SK-N-SH treated with all-trans-retinoic acid at 6 μM for 48 hours (cell line): ENCODE data around the gene GLYATL1.

ENCODE experiments used
- ATAC-seq: fragments of 200-7000 bp; cut with Tn5 transposase; 3 replicates; pipeline ENCODE4 v1.9.1; 2020; ENCODE audit warnings: mild to moderate bottlenecking, moderate library complexity
- ARNTL ChIP-seq: fragments of 450-650 bp; formaldehyde crosslinking; IDR thresholded peaks from 2 replicates; pipeline ENCODE4 v1.5.0; 2020; ENCODE audit warnings: low read depth, mild to moderate bottlenecking, moderate library complexity, borderline replicate concordance
- BACH2 ChIP-seq: fragments of 250-450 bp; sonication (Bioruptor Pico); IDR thresholded peaks from 2 replicates; pipeline ENCODE4 v1.9.0; 2021; ENCODE audit warnings: mild to moderate bottlenecking, borderline replicate concordance
- CSDC2 ChIP-seq: fragments of 250-450 bp; sonication (Bioruptor Pico); IDR thresholded peaks from 2 replicates; pipeline ENCODE4 v1.5.0; 2020; ENCODE audit warnings: mild to moderate bottlenecking, moderate library complexity
- GLIS3 ChIP-seq: fragments of 250-450 bp; sonication (Bioruptor Pico); IDR thresholded peaks from 2 replicates; pipeline ENCODE4 v1.5.0; 2020; ENCODE audit warnings: mild to moderate bottlenecking, moderate library complexity
- ISL1 ChIP-seq: fragments of 250-450 bp; sonication (Bioruptor Pico); IDR thresholded peaks from 2 replicates; pipeline ENCODE4 v2.1.2; 2022; ENCODE audit warnings: mild to moderate bottlenecking, moderate library complexity
- OSR1 ChIP-seq: fragments of 250-450 bp; sonication (Bioruptor Pico); IDR thresholded peaks from 2 replicates; pipeline ENCODE4 v1.8.0; 2022; ENCODE audit warnings: moderate library complexity, mild to moderate bottlenecking, inconsistent platforms
- PPARA ChIP-seq: fragments of 250-450 bp; sonication (Bioruptor Pico); IDR thresholded peaks from 2 replicates; pipeline ENCODE4 v1.5.0; 2020; ENCODE audit warnings: mild to moderate bottlenecking, borderline replicate concordance
- TCF4 ChIP-seq: fragments of 250-450 bp; sonication (Bioruptor Pico); IDR thresholded peaks from 2 replicates; pipeline ENCODE4 v1.8.0; 2021; ENCODE audit warnings: mild to moderate bottlenecking, moderate library complexity, borderline replicate concordance
- TOX ChIP-seq: fragments of 250-450 bp; sonication (Bioruptor Pico); IDR thresholded peaks from 2 replicates; pipeline ENCODE4 v1.8.0; 2021; ENCODE audit warnings: mild to moderate bottlenecking, moderate library complexity, borderline replicate concordance
- ZFP3 ChIP-seq: fragments of 250-450 bp; sonication (Bioruptor Pico); IDR thresholded peaks from 2 replicates; pipeline ENCODE4 v1.5.0; 2020; ENCODE audit warnings: mild to moderate bottlenecking, moderate library complexity
- ZFP30 ChIP-seq: fragments of 450-650 bp; formaldehyde crosslinking; IDR thresholded peaks from 2 replicates; pipeline ENCODE4 v1.5.0; 2022; ENCODE audit warnings: mild to moderate bottlenecking, moderate library complexity
- ZNF565 ChIP-seq: fragments of 450-650 bp; formaldehyde crosslinking; conservative IDR thresholded peaks from 2 replicates; pipeline ENCODE4 v1.5.0; 2020; ENCODE audit warnings: low read depth, mild to moderate bottlenecking, moderate library complexity
- ZNF70 ChIP-seq: fragments of 450-650 bp; formaldehyde crosslinking; IDR thresholded peaks from 2 replicates; pipeline ENCODE4 v1.5.0; 2020; ENCODE audit warnings: mild to moderate bottlenecking, moderate library complexity
- ZNF8 ChIP-seq: fragments of 450-650 bp; formaldehyde crosslinking; IDR thresholded peaks from 2 replicates; pipeline ENCODE4 v1.5.0; 2020; ENCODE audit warnings: mild to moderate bottlenecking, moderate library complexity
- TF ChIP-seq, protein P1 (sequence below): fragments of 250-450 bp; sonication (Bioruptor Pico); IDR thresholded peaks from 2 replicates; pipeline ENCODE4 v1.5.1; 2021; ENCODE audit warnings: mild to moderate bottlenecking, moderate library complexity
- TF ChIP-seq, protein P2 (sequence below): fragments of 250-450 bp; sonication (Bioruptor Pico); IDR thresholded peaks from 2 replicates; pipeline ENCODE4 v1.8.0; 2020; ENCODE audit warnings: mild to moderate bottlenecking, moderate library complexity, borderline replicate concordance
- TF ChIP-seq, protein P3 (sequence below): fragments of 250-450 bp; sonication (Bioruptor Pico); IDR thresholded peaks from 2 replicates; pipeline ENCODE4 v1.5.0; 2020; ENCODE audit warnings: mild to moderate bottlenecking, moderate library complexity
- TF ChIP-seq, protein P4 (sequence below): fragments of 250-450 bp; sonication (Bioruptor Pico); IDR thresholded peaks from 2 replicates; pipeline ENCODE4 v1.8.0; 2021; ENCODE audit warnings: low read depth, mild to moderate bottlenecking, moderate library complexity, borderline replicate concordance

Gene GLYATL1

DNA sequence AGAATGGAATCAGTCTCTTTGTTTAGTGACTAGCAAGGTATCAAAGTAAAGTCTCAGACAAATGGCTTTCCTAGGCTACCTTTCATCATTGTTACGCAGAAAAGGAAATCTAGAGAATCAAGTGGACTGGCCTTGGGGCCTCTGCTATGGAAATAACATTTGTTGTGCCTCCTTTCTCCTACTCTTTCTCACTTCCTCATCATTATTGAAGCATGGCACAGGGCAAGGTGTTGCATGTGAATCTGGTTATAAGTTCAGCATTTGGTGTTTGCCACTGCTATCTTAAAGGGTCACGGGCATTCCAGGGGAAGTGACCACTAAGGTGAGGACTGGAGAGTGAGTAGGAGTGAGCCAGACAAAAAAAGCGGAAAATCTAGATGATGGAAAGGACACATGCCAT is 54.9 kb downstream of the GLYATL1 start (continued):
- TF ChIP-seq, protein P1, sequence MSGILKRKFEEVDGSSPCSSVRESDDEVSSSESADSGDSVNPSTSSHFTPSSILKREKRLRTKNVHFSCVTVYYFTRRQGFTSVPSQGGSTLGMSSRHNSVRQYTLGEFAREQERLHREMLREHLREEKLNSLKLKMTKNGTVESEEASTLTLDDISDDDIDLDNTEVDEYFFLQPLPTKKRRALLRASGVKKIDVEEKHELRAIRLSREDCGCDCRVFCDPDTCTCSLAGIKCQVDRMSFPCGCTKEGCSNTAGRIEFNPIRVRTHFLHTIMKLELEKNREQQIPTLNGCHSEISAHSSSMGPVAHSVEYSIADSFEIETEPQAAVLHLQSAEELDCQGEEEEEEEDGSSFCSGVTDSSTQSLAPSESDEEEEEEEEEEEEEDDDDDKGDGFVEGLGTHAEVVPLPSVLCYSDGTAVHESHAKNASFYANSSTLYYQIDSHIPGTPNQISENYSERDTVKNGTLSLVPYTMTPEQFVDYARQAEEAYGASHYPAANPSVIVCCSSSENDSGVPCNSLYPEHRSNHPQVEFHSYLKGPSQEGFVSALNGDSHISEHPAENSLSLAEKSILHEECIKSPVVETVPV (CRISPR knock-in tag): no peak
- no peak for TF ChIP-seq ZNF70

DNA sequence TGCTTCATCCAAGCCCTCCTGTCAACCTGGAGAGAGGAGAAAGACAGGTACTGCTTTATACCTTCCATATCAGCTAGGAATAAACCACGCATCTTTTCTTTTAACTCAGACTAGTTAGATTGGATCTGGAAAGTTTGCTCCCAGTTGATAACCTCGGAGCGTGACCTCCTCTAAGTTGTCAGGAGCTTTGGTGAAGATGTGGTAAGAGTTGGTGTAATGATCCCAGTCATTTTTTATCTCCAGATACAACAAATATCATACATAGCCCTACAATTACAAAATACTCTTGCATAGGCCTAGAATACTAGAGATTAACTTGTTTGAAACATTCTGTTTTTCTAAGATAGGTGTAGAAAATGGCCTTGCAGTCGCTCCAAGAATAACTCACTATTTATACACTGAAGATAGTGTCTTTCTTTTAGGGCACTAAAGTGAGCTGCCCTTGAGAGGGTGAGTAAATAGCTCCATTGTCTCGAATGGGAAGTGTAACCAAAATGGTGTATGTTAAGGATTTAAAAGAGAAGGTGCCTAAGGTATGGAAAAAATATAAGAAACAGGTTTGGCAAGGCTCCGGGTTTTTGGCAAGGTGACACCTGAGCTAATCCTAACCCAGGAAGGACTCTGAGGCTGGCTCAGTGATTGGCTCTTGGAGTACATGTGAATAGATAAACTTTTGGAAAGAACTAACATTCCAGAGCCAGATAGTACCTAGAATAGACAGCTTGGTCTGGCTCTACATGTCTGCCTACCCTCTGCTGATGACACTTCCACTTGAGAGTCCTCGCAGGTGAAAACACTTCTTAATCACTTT is 59.4 kb downstream of the GLYATL1 start:
- TF ChIP-seq ISL1 (CRISPR knock-in tag) (no peak), TCF4 (CRISPR knock-in tag) (no peak), ZNF8 (no peak), ARNTL (CRISPR knock-in tag) (no peak), CSDC2 (CRISPR knock-in tag) (no peak), PPARA (CRISPR knock-in tag) (no peak), GLIS3 (no peak), ZFP3 (no peak)
- TF ChIP-seq, protein P2, sequence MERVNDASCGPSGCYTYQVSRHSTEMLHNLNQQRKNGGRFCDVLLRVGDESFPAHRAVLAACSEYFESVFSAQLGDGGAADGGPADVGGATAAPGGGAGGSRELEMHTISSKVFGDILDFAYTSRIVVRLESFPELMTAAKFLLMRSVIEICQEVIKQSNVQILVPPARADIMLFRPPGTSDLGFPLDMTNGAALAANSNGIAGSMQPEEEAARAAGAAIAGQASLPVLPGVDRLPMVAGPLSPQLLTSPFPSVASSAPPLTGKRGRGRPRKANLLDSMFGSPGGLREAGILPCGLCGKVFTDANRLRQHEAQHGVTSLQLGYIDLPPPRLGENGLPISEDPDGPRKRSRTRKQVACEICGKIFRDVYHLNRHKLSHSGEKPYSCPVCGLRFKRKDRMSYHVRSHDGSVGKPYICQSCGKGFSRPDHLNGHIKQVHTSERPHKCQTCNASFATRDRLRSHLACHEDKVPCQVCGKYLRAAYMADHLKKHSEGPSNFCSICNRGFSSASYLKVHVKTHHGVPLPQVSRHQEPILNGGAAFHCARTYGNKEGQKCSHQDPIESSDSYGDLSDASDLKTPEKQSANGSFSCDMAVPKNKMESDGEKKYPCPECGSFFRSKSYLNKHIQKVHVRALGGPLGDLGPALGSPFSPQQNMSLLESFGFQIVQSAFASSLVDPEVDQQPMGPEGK: no peak
- TF ChIP-seq, protein P3, sequence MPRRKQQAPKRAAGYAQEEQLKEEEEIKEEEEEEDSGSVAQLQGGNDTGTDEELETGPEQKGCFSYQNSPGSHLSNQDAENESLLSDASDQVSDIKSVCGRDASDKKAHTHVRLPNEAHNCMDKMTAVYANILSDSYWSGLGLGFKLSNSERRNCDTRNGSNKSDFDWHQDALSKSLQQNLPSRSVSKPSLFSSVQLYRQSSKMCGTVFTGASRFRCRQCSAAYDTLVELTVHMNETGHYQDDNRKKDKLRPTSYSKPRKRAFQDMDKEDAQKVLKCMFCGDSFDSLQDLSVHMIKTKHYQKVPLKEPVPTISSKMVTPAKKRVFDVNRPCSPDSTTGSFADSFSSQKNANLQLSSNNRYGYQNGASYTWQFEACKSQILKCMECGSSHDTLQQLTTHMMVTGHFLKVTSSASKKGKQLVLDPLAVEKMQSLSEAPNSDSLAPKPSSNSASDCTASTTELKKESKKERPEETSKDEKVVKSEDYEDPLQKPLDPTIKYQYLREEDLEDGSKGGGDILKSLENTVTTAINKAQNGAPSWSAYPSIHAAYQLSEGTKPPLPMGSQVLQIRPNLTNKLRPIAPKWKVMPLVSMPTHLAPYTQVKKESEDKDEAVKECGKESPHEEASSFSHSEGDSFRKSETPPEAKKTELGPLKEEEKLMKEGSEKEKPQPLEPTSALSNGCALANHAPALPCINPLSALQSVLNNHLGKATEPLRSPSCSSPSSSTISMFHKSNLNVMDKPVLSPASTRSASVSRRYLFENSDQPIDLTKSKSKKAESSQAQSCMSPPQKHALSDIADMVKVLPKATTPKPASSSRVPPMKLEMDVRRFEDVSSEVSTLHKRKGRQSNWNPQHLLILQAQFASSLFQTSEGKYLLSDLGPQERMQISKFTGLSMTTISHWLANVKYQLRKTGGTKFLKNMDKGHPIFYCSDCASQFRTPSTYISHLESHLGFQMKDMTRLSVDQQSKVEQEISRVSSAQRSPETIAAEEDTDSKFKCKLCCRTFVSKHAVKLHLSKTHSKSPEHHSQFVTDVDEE (CRISPR knock-in tag): no peak
- TF ChIP-seq, protein P4, sequence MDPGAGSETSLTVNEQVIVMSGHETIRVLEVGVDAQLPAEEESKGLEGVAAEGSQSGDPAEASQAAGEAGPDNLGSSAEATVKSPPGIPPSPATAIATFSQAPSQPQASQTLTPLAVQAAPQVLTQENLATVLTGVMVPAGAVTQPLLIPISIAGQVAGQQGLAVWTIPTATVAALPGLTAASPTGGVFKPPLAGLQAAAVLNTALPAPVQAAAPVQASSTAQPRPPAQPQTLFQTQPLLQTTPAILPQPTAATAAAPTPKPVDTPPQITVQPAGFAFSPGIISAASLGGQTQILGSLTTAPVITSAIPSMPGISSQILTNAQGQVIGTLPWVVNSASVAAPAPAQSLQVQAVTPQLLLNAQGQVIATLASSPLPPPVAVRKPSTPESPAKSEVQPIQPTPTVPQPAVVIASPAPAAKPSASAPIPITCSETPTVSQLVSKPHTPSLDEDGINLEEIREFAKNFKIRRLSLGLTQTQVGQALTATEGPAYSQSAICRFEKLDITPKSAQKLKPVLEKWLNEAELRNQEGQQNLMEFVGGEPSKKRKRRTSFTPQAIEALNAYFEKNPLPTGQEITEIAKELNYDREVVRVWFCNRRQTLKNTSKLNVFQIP (CRISPR knock-in tag): no peak
- TF ChIP-seq, all 23 proteins: peak for 0
- no peak for ATAC-seq

DNA sequence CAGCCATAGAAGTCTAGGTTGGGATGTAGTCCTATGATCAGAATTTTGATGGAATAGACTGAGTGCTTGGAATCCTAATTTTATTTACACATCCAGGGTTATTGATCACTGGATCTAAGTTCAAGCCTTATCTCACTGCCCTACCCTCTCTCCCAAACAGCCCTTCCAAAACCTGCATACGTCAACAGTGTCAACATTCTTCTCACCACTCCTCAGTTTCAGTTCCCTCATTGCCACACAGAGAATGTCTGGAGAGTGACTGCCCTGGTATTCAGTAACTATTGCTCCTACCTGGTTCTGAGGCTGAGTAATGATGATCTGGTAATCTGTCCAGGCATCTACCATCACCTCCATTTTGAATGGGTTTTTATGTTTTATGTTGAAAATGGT is 60.0 kb downstream of the GLYATL1 start:
- ATAC-seq: no peak
- TF ChIP-seq, protein P2: no peak
- TF ChIP-seq TOX (CRISPR knock-in tag): no peak
- TF ChIP-seq, protein P1 (CRISPR knock-in tag): no peak
- TF ChIP-seq, protein P4 (CRISPR knock-in tag): no peak
- TF ChIP-seq, protein P3 (CRISPR knock-in tag): no peak
- no peak for TF ChIP-seq ARNTL (CRISPR knock-in tag)
- no peak for TF ChIP-seq GLIS3
- TF ChIP-seq OSR1: no peak
- TF ChIP-seq ZFP30 (CRISPR knock-in tag): no peak
- TF ChIP-seq ZNF70: no peak
- TF ChIP-seq BACH2 (CRISPR knock-in tag): no peak
- no peak for TF ChIP-seq ISL1 (CRISPR knock-in tag)
- no peak for TF ChIP-seq ZNF565 (CRISPR knock-in tag)
